ENCODE results near the gene HOXB5.

Gene HOXB5

DNA sequence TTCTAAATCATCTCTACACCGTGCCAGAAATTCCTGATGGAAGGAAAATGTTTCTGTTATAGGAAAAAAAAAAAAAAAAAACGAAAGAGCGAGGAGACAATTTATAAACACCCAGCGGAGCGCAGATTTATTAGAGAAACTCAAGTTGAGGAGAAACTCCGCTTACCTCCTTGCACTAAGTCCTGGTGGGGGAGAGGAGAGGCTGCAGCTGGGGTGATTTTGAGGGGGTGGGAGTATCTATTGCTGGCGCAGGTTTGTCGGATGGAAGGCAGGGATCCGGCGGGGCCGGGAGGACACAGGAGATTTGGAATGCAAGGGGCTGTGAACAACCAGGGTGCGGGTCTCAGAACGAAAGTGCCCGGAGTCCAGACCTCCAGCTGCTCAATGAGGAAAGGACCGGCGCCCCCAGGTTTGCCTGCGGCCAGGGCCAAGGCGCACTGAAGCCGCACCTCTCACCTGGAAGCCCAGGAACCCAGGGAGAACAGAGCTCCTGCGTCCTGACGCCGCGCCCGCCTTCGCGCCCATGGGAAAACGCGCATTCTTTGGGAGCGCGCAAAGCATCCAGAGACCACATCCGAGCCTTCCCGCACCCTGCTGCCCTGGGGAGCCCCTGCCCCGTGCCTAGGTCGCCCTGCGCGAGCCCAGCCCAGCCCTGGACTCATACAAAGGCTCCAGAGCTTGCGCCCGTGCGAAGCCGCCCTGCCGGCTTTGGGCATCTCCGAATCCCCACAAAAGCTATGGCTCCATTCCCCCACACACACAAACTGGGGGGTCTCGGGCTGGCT is 24.1 kb upstream of the HOXB5 start:
- DNase-seq (ENCODE audit: extremely low spot score, insufficient read length, low read depth) (no peak), FAIRE-seq (no peak)

DNA sequence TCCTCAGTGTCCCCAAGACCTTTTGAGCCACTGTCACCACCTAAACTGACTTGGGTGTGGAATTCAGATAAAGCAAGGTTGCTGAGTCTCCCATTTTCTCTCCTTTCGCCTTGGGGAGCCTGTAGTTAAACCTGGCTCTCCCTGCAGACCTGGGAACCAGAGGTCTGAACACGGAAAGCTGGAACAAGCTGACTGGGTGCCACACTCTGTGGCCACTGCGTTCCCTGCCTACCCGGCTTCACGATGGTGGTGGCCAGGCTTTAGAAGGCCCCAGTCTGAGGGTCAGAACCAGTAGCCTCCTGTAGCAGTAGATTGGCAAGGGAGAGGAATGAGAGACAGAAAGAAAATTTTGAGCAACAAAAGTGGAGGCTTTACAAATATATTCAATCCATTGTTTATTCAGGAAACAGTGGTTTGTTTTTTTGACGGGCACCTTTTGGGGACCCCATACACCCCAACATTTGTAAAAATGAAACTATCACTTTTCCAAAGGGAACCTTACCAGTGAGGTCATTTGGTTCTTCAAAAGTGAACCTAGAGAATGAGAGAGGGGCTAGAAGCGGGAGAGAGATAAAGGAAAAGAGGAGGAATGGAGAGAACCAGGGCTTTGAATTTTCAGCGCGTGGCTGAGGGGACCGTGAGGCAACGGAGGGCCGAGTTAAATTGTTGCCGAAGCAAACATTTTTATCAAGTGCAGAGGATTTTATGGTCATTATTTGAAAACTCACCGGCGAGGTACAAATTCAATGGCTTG is 23.3 kb upstream of the HOXB5 start:
- FAIRE-seq (no peak), DNase-seq (ENCODE audit: extremely low spot score, insufficient read length, low read depth) (no peak)

DNA sequence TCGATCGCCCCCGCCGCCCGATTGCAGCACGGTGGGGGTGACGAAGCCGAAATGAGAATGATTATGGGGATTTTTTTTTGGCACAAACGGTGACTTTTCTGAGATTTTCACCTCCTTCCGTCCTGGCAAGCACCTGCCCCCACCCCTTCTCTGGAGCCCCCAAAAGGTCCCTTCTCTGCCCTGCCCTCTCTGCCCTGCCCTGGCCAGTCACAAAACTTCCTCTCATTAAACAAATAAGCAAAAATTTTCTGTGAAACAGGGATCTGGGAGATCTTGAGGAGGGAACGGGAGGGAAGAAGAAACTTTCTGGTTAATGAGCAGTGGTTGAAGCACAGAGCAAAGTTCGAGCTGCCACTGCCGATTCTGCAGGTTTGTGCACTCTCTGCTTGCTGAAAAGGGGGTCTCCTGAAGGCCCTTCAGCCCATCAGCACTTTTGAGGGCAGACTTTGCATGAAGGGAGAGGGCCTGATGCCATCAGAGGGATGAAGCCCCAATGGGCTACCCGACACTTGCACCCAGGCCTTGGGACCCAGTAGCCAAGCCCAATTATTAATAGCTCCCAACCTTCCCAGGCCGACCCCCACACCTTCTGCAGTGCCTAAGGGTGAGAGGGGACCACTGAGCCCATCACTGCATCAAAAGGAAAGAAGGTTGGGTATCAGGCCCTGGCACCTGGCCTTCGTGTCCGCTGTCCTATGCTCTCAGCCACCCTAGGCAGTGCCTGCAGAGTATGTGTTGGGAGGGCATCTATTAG is 22.6 kb upstream of the HOXB5 start:
- DNase-seq (ENCODE audit: extremely low spot score, insufficient read length, low read depth) (no peak), FAIRE-seq (no peak)

DNA sequence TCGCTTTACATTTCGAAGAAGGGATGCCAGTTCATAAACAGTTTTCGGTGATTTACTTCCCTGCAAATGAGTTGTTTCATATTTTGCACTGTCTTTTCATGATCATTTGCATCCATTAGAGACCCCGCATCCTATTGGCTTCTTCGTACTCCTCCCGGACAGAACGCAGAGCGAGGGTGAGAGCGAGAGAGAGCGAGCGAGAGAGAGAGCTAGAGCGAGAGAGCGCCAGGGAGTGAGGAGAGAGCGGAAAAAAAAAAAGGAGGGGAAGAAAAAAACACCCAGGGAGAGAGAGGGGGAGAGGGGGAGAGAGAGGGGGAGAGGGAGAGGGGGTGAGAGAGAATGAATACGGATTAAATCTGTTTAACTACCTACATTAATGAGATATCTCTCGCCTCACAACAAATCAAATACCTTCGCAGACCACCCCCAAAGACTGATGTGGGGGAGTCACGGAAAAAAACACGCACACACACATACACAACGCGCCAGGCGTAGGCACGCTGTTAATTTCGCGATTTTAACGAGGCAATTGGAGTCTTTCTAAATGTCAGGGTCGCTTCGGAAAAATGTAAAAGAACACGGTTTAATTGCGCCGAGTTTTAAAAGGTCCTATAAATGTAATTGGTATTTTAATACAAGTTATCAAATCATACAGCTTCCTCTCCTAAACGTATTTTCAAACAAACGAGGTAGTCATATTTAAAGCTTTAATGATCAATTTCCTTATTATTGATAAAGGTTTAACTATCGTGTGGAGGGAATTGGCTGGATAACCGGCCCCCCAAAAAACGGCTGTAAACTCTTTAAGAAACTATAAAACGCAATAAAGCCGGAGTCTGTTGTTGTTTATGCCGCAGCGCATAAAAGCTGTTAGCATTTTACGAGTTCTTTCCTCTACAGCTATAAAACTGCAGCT is 21.7 kb upstream of the HOXB5 start, which contains the start of gene HOXB8:
Gene HOXB8, minus strand, starts transcription at position 246 of the 916 bp plus-strand sequence. CDS start 588 bp downstream, outside the sequence.
- no peak for FAIRE-seq

DNA sequence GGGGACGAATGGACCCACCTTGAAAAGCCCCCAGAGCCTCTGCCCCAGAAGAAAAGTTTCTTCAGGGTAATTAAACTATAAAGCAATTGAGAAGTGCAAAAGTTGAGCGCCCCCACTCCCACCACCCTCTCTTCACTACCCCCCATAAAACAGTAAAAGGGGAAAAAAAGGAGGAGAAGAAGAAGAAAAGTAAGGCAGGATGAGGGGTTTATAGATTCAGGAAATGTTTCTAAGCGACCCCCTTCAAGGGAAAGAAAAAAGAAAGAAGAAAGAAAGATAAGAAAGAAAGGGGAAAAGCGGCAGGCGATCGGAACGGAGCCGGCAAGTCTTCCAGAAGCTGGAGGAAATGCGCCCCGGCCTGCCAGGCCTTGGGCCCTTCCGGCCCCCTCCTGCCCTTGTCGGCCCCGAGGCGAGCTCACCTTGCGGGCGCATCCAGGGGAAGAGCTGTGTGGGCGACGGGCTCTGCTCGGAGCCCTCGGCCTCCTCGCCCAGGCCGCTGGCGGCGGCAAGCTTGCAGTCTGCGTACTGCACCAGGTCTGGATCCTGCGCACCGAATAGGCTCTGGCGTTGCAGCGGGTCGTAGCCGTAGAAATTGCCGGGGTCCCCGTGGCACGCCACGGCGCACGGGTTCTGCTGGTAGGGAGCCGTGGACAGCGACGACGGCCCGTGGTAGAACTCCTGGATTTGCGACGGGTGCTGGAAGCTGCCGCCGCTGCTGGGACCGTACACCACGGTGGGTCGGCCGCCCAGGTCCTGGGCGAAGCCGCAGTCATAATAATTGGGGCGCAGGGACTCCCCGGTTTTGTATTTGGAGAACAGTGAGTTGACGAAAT is 20.5 kb upstream of the HOXB5 start:
- DNase-seq (ENCODE audit: extremely low spot score, insufficient read length, low read depth) (no peak), FAIRE-seq (no peak)

More for the DNA sequence above, 21.7 kb upstream of the HOXB5 start, which contains the start of gene HOXB8:
- no peak for DNase-seq (ENCODE audit: extremely low spot score, insufficient read length, low read depth)

DNA sequence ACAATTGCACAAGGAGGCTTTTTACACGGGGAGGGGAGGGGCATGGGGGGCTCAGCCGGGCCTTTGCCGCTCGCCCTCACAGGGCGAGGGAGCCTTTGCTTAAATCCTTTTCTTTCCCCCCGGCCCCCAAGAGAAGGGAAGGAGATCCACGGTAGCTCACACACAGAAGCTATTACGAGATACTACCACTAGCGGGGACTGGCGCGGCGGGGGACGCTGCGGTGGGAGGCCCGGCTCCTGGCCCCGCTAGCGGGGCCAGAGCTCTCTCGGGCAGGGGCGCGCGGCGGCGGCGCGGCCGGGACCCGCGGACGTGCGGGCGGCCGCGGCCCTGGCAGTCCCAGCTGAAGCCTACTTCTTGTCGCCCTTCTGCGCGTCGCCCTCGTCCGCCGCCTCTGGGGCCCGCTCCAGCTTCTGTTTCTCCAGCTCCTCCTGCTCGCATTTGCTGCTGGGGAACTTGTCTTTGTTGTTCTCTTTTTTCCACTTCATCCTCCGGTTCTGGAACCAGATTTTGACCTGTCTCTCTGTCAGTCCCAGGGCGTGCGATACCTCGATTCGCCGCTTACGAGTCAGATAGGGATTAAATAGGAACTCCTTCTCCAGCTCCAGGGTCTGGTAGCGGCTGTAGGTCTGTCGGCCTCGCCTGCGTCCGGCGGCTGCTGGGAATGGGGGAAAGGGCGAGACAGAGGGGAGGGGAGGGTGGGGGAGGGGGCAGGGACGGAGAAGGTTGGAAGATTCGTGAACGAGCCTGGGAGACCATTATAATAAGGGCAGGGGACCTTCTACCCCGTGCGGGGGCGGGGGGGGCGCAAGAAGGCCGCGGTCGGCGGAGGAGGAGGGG is 19.5 kb upstream of the HOXB5 start:
- peak; percentile 52 for FAIRE-seq

DNA sequence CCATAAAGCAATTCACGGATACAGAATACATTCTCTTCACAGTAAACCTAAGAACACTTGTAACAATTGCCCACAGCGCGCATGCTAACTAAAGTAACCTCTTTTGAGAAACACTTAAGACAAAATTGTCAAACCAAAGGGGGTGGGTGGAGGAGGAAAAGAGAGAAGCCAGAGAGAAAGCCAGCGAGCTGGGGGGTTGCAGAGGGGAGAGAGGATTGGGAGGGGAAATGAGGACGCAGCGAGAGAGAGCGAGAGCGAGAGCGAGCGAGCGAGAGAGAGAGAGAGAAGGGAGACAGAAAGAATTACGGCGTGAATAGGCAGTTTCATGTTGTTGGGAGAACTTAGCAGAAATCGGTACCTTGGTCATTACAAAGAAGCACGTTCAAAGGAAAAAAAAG is 18.9 kb upstream of the HOXB5 start:
- no peak for FAIRE-seq
- no peak for DNase-seq (ENCODE audit: extremely low spot score, insufficient read length, low read depth)

More for the DNA sequence above, 19.5 kb upstream of the HOXB5 start:
- no peak for DNase-seq (ENCODE audit: extremely low spot score, insufficient read length, low read depth)

DNA sequence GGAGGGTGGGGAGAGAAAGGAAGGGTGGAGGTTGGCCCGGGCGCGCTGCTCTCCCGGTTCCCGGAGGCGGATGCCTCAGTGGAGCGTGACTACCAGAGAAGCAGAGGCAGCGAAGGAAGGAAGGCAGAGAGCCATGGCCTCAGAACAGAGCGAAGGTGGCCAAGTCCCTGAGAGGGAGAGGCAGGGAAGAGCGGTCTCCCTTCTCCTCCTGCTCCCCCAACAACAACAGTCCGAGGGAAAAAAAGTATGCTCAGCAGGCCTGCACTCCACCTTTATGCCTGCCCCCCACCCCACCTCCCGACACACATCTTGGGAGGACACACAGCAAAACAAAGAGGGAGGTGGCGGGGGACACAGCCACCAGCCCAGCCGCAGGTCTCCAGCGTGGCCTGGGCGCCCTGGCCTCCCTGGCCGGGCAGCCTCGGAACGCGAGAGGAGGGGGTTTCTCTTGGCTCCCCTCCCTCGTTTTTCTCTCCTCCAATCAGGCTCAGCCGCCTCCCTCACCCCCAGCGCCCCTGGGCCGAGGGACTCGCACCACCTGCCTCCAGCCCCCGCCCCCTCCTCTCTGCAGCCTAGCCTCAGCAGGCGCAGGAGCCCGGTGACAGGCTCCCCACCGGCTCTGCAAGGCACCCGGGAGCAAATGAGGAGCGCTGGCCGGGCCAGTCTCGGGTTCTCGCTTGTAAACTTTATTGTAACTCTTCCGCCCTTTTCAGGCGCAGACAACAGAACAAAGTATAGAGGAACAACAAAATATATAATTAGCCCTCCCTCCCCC is 18.3 kb upstream of the HOXB5 start:
- DNase-seq (ENCODE audit: extremely low spot score, insufficient read length, low read depth): no peak
- FAIRE-seq: peak; percentile 5

DNA sequence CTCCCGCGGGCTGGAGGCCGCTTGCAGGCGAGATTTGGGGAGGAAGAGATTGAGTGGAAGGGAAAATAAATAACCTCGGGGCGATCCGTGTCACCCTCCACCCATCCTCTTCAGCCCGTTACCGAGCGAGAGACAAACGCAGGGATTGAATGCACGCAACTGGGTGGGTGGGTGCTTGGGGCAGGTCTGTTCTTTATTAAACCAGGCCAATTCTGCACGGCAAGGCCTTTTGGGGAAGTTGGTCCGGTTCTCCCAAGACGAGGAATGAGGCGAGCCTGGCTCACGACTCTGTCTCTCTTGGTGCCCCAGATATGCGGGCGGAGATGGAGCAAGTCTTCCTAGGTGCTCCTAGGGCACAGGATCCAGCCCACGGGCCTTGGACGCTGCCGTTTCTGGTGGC is 17.6 kb upstream of the HOXB5 start:
- FAIRE-seq (no peak), DNase-seq (ENCODE audit: extremely low spot score, insufficient read length, low read depth) (no peak)

DNA sequence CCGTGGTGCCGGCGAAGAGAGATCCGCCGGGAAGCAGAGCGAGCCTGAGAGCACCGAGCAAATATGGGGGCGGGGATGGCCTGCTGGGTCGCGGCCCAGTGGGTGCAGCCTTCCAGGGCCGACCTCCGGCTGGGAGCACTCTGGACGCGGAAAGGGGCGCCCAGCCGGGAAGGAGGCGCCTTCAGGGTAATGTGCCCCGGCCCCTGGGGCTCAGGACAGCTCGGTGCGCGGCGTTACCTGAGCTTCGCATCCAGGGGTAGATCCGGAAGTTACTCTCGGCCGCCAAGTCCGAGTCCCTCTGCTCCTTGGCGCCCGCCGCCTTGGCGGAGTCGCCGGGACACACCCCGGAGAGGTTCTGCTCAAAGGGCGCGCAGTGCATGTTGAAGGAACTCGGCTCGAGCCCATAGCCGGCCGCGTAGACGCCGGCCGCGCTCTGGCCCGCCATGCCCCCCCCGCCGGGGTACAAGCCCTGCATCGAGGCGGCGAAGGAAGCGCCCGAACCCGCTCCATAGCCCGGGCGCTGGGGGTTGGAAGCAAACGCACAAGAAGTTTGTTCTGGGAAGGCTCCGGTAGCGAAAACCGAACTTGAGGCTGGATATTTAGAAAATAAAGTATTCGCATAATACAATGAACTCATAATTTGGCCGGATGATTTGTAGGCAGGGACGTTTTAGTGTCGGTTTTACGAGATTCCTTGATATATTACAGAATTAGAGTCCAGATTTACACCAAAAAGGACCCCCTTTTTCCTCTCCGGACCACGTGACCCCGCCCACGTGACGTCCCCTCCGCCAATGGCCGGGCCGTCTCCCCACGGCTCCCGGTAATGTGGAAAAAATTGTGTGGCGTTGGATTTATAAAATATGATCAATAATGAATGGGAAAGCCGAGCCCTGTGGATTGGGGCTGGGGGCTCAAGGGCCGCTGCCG is 17.0 kb upstream of the HOXB5 start, which contains the start of gene HOXB7:
Gene HOXB7, minus strand, starts transcription at position 736 of the 930 bp plus-strand sequence. Its CDS starts 99 bp downstream, at position 637.
- FAIRE-seq (peak; percentile 86), DNase-seq (ENCODE audit: extremely low spot score, insufficient read length, low read depth) (peak; percentile 69)

DNA sequence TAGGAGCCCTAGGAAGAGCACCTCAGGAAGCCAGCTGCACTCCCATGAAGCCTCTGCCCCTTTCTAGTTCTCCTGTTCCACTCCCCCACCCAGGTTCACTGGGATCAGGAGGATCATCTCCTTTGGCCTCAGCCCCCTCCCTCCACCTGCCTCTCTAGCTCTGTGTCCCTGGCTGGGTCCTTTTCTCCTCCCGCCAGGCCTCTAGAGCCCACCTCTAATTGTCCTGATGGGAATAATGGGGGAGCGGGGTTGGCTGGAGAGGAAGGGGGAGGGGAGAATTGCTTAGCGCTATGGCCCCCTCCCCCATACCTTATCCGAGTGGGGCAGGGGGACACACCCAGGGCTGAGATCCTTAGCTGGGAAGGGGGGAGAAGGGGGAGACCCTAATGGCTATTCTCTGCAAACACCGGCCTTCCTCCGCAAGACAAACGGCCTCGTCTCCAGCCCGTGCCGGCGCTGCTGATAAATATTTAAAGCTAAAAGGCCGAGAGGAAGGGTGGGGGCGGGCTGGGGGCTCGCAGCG is 16.2 kb upstream of the HOXB5 start:
- FAIRE-seq: no peak
- DNase-seq (ENCODE audit: extremely low spot score, insufficient read length, low read depth): no peak

DNA sequence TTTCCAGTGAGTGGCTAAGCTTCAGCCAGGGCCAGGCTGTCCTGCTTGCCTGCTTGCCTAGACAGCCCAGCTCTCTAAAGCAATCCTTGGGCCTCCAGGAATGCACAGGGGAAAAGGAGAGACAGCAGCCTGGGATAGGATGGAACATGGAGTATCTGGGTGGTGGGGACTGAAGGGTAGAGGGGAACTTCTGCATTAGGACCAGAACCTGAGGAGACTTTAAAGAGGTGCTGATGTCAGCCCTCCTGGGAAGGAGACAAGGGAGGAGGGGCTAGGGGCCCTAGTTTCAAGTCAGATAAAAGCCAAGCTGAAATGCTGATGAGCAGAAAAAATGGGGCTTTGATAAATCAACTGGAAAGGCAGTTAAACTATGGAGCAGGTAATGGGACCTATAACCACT is 15.5 kb upstream of the HOXB5 start:
- FAIRE-seq: no peak
- no peak for DNase-seq (ENCODE audit: extremely low spot score, insufficient read length, low read depth)

DNA sequence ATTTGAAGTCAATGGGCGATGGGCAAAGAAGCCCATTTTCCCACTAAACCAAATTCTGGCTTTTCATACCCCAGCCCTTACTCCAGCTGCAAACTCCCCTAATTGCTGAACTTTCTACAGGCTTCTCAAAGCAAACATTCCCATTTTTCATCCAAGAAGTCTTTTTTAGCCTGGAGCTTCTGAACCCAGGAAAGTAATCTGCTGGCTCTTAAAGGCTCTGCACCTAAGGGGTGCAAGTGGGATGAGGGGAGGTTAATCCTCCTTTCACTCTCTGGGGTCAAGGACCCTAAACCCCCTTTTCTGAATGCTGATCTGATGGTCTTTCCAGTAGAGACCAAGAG is 14.9 kb upstream of the HOXB5 start:
- no peak for FAIRE-seq
- DNase-seq (ENCODE audit: extremely low spot score, insufficient read length, low read depth): no peak

DNA sequence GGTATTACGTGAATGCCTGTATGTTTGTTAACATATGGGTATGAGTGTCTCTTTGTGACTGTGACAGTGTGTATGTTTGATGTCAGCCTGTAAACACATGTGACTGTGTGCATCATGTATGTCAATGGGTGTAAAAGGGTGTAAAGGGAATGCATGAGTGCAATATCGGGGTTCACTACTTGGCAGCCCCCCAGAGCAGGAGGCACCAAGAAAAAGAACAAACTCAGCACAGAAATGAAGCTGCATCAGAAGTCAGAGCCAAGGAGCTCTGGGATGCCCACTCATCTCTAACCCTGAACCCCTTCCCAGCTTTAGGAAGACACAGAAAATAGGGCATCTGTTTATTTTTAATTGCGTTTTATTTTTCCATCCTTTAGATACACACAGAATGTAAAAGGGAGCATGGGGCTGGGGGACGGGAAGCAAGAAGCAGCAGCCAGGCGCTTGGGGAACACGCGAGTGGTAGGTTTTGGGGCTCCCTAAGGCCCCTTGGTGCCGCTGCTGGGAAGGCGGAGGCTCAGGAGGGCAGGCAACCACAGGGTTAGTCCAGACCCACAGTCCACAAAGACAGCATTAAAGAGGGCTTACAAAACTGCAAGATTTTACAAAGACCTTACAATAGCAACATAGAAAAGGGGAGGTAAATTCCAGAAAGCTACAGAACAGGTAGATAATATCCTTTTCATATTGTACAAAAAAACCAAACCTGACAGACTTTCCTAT is 13.5 kb upstream of the HOXB5 start:
- FAIRE-seq (no peak), DNase-seq (ENCODE audit: extremely low spot score, insufficient read length, low read depth) (no peak)

Data from GM18507 (cell line).